SKM-1 treated with dmso at 0.1 percent for 144 hours (cell line): ENCODE results near the gene HS3ST3B1.

Source experiments
- DNase-seq: peaks from one replicate; lab custom pipeline; 2025; ENCODE audit not compliant: unreplicated experiment; lab: John Stamatoyannopoulos, UW

HS3ST3B1 gene

DNA sequence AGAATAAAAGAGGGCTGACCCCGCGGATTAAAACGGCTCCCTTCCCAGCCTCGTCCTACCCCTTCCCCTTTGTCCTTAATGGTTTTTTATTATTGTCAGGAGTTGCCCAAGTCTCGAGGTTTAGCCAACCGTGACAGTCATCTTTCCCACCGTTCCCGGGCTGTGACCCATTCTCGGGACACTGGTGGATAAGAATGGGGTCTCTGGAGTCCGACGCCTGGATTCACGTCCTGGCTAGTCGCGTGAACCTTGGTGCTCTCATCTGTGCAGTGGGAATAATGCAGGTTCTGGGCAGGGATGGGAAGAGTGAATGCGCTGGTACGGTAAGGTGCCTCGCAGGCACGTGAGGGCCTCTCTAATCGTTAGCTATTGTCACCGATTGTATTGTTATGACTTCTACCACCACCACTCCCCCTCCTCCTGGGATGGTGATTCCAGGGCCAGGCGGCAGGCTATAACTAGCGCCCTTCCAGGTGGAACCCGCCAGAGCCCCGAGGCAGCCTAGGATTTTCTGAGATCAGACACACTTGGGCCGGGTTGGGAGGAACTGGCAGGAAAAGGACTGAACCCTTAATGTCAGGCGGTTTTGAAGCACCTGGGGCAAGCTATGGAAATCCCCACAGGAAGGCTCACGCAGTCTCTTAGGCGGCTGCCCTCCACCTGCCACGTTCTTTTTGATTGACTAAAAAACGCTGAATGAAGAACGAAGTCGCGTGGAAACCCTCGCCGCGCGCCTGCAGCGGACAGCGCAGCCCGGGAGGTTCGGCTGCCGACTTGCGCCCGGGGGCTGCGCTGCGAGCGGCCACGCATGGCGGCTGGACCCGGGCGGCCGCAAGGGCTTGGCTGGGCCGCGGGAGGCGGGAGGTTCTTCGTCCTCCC lies 2.7 kb downstream of the HS3ST3B1 start:
- no peak for DNase-seq

GRCh38 chr17:14304222-14304772 lies 3.4 kb downstream of the HS3ST3B1 start:
- DNase-seq = no peak

- DNase-seq = no peak
These were observed 4.1 kb downstream of the HS3ST3B1 start for GRCh38 chr17:14304773-14305517.

- no peak for DNase-seq
These were observed 5.1 kb downstream of the HS3ST3B1 start for GRCh38 chr17:14305785-14306496.

DNA sequence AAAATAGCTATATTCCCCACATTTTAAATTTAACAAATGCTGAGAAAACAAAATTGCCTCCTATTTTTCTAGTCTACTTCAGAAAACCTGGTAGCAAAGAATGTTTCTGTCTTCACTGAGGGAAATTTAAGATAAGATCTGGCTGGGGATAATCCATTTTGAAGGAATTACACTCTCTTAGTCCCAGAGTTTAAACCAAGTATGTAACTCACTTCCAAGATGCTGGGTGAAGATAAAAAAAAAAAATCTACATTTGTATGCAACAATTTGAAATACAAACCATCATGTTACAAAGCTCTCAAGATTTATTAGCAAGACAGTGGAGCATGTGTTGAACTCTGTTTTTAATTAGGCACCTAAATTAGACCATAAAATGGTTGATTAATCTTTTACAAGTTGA lies 5.7 kb downstream of the HS3ST3B1 start:
- DNase-seq = no peak

DNA sequence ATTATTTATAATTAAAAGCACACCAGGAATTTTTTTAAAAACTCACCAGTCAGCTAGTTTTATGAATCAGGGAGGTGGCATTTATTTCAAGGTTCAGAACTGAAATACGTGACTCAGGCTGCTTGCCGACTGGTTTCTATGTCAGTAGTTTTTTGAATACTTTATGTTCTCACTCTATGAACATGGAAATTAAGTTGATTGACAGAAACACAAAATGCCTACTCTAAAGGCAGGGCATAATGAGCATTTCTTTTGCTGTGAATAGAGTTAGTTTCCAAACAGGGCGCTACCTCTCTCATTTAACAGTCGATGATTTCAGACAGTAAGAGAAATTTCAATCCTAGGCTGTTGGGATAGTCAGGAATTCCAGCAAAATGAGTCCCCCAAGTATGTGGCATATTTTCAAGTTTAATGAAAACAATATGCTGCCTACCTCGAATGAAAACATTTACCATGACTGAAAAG lies 6.7 kb downstream of the HS3ST3B1 start:
- no peak for DNase-seq

DNA sequence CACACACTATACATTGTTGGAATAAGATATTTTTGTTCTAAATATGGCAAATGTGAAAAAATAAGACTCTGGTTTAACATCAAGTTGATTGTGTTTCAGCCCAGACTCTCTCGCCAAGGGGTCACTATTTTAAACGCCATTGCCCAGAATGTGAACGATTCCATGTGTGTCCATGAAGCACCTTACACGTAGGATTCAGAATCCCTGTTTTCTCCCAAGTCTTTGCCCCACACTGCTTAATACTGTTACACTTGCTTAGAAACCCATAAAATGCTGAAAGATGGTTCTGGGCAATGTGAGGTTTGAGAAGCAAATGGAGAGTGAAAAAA lies 7.7 kb downstream of the HS3ST3B1 start:
- no peak for DNase-seq

DNA sequence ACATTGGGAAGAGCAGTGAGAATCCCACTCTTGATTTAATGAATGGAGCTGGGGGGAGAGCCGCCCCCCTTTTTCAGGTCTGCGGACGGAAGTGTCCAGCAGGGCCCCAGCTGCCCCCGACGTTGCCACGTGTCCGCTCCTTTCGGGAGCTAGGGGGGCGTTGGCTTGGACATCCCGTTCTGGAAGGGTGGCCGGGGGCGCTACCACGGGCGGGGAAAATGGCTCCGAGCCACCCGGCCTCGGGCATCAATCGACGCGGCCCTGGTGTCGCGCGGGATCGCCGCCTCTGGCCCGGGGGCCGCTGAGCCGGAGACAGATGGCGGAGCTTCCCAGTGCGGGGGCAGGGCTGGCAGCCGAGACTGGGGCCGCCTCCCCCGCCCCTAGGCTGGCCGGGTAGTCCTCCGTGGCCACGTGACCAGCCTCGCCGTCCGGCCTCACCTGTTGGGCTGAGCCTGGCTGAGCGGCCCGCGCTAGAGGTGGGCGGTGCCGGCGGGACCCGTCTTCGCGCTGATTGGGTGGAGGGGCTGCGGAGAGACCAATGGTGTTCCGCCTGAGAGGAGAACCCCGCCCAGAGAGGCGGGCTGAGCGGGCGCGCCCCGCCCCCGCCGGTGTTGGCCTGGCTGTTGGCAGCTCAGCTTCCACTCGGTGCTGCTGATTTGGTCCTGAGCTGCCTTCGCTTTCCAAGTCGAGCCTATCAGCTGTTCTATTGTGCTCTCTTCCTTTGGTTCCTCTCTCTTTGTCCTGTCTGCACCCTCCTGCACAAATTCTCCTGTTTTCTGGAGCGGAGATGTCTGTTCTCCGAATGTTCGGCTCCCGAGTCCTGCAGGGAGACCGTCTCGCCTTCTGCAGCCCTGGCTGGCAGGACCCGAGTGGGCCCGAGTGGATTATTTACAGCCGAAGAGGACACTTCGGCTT lies 8.3 kb downstream of the HS3ST3B1 start:
- DNase-seq = peak; percentile 58

DNA sequence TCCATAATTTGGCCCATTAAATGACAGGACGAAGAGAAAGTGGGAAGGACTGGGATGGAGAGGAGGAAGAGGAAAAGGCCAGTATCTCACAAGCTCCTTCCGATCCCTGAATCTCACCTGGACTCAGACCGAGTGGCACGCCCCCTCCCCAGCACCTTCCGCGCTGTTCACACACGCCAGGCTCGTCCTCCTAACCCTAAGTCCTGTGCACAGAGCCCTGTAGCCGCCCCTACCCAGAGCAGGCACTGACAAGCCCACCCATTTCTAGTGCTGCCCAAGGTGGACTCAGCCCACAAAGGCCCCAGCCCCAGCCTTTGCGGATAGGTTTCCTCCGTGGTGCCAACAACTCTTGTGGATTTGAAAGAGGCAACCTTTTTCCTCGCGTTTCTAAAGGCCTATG lies 9.2 kb downstream of the HS3ST3B1 start:
- no peak for DNase-seq

DNA sequence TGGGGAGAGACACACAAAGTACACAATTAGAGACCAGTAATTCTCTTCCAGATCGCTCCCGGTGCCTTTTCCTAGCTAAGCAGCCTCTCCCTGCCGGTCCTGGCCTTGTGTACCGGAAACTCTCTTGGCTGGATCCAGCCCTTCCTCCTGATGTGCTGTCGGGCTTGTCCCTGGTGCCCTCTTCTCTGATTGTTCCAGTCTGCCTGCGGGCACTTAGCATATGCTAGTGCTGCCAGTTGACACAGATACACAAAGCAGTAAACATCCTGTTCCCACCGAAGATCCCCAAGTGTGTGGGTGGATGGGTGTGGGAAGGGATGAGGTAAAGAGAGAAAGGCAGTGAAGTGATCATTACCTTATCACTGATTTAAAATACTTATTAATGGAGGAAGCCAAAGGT lies 9.7 kb downstream of the HS3ST3B1 start:
- no peak for DNase-seq

GRCh38 chr17:14311186-14311705 lies 10.4 kb downstream of the HS3ST3B1 start:
- no peak for DNase-seq

DNA sequence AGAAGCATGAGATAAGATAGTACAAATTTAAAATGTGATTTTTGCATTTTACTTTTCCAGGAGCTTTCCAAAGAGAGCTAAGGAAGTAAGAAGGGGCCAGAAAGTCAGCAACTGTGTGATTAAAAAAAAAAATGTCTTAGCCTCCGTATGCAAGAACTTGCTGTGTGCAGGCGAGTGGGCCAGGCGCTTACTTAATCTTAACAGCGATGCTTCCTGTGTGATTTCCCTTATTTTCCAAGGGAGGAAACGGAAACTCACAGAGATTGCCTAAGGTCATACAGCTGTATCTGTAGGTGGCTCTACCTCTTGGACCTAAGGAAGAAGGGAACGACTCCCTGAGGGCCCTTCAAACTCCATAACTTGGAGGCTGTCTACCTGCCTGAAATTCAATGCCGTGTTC lies 11.1 kb downstream of the HS3ST3B1 start:
- DNase-seq = no peak

- no peak for DNase-seq
These were observed 11.6 kb downstream of the HS3ST3B1 start for GRCh38 chr17:14312522-14312921.

- DNase-seq = no peak
These were observed 15.4 kb downstream of the HS3ST3B1 start for GRCh38 chr17:14316126-14316832.

GRCh38 chr17:14317383-14317782 lies 16.5 kb downstream of the HS3ST3B1 start:
- DNase-seq = no peak

- DNase-seq = no peak
These were observed 17.4 kb downstream of the HS3ST3B1 start for GRCh38 chr17:14318109-14318917.

- no peak for DNase-seq
These were observed 18.0 kb downstream of the HS3ST3B1 start for GRCh38 chr17:14318918-14319205.

GRCh38 chr17:14320098-14320497 lies 19.2 kb downstream of the HS3ST3B1 start:
- no peak for DNase-seq
